GM19035 (cell line): ENCODE data around the gene NUDCD2.
"Not testable (repeated sequence)": the region's sequence is repeated elsewhere in the genome, so short reads cannot be mapped to it uniquely, and the experiment has no call there.

Experiments
- ATAC-seq: cut with Tn5 transposase; IDR thresholded peaks from one replicate; pipeline ENCODE4 v1.9.1; 2021; ENCODE audit not compliant: unreplicated experiment

Gene NUDCD2

DNA sequence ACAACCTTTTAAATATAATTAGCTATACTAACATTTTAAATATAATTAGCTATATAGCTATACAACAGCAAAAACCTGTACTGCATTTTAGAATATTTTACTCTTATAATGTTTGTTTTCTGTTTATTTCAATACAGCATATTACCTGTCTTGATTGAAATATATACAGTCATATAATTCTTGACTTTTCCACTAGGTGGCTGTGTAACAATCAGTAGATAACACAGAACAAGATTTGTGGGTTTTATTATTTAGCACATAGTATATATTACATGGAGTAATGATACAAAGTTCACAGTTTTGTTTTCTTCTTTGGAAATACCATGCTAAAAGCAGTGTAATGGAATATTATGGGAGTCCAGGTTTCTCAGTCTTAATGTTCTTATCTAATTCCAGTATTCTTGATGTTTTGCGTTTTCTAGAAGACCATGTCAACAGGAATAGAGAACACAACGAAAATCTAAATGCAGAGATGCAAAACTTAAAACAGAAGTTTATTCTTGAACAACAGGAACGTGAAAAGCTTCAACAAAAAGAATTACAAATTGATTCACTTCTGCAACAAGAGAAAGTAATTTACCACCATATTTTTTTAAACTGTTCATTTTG, 13.8 kb upstream of the NUDCD2 start:
- peak; percentile 86 for ATAC-seq

DNA sequence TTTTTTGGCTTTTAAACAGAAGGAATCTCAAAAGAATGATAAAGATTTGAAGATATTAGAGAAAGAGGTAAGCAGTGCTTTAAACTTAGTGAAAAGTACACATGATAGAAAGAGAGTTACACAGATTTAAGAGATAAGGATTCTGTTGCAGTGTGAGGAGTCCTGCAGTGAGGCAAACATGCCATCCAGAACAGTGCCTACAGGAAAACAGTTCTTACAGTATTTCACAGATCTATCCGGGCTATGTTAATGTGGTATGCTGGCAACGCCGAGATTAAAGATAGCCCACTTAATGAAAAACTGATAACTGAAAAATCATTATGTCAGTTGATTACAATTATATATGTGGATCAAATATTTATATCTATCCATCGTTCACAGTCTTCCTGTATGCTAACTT, 7.8 kb upstream of the NUDCD2 start:
- no peak for ATAC-seq

DNA sequence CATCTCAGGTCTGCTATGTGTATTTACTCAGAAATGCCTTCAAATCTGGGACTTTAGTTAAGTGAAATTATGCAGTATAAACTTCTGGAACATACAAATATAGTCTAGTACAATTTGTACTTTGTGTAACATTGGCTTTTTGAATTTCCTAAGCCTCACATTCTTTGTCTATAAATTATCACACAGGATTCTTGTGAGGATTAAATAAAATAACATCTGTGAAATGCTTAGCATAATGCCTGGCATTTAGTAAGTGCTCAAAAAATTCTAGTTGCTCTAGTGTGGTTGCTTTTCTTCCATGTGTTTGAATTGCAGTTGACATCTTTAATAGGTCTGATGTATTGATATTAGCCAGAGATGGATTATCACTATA, 3.1 kb upstream of the NUDCD2 start:
- ATAC-seq = no peak

DNA sequence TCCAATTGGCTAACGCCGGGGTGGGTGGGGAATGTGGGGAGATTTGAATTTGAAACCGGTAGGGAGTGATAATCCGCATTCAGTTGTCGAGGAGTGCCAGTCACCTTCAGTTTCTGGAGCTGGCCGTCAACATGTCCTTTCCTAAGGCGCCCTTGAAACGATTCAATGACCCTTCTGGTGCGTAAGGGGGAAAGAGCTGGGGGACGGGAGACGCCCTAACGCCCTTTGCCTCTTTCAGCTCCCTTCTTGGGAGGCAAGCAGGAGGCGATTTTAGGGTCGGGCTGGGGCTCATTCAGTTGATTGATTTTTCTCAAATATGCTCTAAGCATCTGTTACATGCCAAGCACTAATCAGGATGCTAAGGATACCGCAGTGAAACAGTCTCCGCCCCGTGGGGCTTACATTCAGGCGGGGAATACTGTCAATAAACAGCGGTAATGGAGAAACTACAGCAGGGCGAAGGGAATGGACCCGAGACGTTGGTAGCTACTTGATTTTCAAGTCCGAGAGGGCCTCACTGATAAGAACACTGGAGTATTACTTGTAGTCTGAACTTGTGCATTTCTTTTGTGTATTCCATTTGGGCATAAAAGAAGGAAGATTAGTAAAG, 765 bp upstream of the NUDCD2 start, which contains the start of gene HMMR:
HMMR (plus strand) TSS at position 71 of the 610 bp plus-strand sequence; CDS start at position 132, 61 bp downstream.
- no peak for ATAC-seq

DNA sequence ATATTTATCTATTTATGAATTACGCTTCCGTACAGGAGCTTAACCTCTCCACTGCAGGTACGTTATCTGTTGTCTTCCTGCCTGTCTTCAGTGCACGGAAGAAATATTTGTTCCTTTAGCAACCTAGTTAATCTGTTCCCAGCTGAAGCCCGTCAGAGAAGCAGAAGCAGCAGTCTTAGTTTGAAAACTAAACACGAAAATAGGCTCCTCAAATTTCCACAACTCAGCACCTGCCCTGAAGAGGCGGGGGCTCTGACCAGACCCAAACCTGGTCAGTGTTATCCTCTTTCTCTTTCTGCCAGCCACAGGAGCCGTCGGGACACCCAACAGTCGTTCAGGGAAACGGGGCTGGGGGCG, 462 bp downstream of the NUDCD2 start:
- peak; percentile 4 for ATAC-seq

DNA sequence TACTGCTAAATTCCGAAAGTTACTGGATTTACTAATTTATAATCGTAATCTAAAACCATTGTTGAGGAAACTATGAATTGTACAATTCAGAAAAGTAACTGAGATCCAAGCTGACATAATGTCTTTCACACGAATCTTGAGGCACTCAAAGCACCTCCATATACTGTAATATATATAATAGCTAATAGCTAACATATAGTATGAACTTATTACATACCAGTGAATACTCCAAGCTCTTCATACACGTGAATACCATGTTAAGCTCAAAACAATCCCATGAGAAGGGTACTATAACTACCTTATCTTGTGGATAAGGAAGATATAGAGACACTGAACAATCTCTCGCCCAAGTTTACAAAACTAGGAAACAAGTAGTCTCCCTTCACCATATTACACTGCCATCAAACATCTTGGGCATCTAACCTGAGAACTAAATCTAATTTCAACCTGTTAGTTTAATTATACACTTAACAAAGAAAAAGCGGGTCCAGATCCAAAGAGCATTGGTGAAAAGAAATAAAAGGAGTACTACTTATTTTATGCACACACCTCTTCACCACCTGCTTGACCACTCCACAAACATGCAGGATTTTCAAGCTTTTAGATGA, 1.0 kb downstream of the NUDCD2 start:
- no peak for ATAC-seq

DNA sequence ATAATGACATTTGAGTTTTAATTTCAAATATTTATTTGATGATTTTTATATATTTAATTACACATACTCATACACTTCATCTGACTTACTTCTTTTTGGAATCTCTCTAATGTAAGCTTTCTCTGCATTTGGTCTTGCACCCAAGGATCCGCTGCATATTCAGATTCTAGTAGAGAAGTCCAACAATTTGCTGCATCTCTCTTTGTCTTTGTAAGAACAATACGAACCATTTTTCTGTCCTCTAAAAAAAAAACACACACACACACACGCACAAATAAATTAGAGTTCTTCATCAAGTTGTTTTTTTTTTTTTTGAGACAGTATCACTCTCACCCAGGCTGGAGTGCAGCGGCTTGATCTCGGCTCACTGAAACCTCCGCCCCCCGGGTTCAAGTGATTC, 3.1 kb downstream of the NUDCD2 start:
- no peak for ATAC-seq

DNA sequence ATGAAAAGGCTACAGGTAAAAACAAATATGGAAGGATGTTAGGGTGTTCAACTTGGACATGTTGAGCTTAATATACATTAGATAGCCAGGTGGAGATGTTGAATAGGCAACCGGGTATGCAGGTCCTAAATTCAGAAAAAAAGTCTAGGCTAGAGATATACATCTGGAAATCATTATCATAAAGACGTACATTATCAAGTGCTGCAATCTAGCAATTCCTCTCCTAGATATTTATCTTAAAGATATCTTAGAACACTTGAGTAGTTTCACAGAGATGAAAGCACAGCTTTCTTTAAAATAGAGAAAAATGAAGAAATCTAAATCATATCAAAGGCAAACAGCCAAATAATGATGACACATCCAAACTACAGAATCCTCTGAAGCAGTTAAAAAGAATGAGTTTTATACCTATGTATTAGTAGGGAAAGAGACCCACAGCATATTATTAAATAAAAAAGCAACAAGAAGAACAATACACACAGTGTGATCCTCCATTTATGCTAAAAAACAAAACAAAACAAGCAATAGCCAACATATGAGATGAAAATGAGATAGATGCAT, 3.8 kb downstream of the NUDCD2 start:
- ATAC-seq = no peak

DNA sequence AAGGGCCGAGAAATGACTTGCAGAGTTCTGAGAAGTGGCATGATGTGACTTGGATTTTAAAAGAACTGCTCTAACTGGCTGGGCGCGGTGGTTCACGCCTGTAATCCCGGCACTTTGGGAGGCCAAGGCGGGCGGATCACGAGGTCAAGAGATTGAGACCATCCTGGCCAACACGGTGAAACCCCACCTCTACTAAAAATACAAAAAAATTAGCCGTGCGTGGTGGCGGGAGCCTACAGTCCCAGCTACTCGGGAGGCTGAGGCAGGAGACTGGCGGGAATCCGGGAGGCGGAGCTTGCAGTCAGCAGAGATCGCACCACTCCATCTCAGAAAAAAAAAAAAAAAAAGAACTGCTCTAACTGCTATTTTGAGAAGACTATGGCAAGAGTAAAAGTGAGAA, 4.5 kb downstream of the NUDCD2 start:
- ATAC-seq = not testable (repeated sequence)

DNA sequence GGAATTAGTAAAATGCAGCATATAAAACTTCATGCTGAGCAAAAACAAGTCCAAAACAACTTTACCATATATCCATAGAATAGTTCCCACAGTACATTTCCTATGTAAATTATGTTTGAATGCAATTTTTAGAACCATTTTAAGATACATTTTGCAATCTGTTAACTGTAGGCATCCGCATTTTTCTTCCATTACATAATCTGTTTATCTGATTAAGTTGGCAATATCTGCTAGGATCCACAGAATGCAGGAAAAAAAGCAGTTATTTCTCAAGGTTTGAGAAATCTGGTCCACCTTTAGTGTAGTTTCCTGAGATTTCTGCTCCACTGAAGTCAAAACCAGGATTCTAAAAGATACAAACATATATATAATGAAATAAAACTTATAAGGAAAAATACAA, 6.2 kb downstream of the NUDCD2 start:
- ATAC-seq = no peak

DNA sequence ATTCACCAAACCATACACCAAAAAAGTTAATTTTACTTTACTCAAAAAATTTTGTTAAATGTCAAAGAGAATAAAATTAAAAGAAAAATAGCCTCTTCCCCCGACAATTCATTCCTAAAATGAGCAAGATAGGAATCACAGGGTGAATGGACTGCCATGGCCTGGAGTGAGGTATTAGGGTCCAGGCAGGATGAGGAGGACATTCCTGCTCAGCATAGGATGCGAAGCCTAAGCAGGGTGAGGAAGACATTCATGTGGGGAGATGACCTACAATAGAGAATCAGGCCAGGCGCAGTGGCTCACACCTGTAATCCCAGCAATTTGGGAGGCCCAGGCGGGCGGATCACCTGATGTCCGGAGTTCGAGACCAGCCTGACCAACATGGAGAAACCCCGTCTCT, 8.4 kb downstream of the NUDCD2 start:
- ATAC-seq = no peak

DNA sequence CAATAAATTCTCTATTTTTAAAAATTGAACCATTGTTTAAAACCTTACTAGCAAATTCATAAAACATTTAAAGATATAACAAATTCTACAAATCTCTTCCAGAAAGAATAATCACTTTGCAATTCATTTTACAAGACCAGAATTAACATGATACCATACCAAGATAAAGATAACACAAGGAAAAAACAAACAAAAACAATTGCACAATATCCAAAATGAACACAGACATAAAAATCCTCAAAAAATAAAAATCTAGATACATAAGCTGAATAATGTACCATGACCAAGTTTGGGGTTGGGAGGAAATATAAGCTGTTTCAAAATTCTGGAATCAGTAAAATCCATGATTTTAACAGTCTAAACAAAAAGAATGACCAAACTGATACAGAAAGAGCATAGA, 11.4 kb downstream of the NUDCD2 start:
- ATAC-seq = no peak

DNA sequence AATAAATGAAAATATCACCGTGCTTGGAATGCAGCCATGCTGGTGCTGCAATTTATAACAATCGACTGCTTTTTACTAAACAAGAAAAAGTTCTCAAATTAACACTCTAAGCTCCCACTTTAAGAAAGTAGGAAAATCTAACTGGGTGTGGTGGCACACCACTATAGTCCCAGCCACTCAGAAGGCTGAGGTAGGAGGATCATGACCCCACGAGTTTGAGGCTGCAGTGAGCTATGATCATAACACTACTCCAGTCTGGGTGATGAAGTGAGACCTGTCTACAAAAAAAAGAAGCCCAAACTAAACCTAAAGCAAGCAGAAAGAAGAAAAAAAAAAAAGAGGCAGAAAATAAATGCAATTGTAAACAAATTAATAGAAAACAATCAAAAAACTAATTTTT, 12.0 kb downstream of the NUDCD2 start:
- no peak for ATAC-seq

DNA sequence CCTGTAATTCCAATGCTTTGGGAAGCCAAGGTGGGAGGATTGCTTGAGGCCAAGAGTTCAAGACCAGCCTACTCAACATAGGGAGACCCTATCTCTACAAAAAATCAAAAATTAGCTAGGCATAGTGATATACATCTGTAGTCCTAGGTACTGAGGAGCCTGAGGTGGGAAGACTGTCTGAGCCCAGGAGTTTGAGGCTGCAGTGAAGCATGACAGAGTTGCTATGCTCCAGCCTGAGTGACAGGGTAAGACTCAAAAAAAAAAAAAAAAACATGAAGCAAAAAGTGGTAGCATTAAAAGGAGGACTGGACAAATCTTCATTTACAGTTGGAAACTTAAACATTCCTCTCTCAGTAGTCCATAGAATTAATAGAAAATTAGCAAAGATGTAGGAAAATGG, 12.7 kb downstream of the NUDCD2 start:
- ATAC-seq = no peak

DNA sequence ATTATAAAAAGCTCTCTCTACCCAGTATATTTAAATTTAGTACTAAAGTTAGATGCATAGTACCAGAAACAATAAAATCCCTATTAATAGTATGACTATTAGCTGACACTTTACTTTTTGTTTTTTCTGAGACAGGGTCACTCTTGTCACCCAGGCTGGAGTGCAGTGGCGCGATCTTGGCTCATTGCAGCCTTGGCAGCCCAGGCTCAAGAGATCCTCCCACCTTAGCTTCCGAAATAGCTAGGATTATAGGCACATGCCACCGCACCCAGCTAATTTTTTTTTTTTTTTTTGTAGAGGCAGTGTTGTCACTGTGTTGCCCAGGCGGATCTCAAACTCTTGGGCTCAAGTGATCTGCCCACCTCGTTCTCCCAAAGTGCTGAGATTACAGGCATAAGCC, 14.6 kb downstream of the NUDCD2 start:
- ATAC-seq = no peak

DNA sequence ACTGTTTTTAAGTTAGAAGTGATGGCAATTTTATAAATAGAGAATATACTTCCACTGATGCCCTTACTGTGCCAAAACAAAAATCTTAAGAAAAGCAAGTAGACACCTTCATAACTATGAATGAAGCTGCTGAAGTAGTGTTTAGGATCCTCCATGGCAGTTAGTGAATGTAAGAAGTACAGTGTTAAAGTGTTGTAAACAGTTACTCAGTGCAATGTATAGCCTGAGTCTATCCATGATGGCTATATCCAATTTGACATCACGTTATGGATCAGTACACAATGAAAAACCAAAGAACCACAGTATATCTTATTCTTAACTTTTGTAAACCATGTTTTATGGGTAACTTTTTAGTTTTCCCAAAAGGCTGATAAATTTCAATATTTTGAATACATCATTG, 15.4 kb downstream of the NUDCD2 start:
- no peak for ATAC-seq

DNA sequence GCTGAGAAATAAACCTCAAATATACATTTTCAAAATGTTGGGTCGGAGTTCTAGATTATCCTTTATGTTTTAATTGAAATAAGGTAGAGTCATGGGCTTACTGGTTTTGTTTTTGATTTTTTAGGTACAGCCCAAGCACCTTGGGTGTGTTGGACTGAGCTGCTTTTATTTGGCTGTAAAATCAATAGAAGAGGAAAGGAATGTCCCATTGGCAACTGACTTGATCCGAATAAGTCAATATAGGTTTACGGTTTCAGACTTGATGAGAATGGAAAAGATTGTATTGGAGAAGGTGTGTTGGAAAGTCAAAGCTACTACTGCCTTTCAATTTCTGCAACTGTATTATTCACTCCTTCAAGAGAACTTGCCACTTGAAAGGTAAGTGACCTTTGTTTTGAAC, 18.9 kb downstream of the NUDCD2 start:
- no peak for ATAC-seq

DNA sequence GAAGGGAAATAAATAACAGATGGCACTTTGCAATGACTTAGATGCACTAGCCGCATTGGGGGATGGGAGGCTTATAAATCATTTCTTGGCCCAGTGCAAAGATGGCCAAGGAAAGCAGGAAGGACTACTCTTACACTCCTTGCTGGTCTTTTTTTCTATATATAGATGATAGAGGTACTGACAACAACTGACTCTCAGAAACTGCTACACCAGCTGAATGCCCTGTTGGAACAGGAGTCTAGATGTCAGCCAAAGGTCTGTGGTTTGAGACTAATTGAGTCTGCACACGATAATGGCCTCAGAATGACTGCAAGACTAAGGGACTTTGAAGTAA, 20.8 kb downstream of the NUDCD2 start:
- no peak for ATAC-seq

DNA sequence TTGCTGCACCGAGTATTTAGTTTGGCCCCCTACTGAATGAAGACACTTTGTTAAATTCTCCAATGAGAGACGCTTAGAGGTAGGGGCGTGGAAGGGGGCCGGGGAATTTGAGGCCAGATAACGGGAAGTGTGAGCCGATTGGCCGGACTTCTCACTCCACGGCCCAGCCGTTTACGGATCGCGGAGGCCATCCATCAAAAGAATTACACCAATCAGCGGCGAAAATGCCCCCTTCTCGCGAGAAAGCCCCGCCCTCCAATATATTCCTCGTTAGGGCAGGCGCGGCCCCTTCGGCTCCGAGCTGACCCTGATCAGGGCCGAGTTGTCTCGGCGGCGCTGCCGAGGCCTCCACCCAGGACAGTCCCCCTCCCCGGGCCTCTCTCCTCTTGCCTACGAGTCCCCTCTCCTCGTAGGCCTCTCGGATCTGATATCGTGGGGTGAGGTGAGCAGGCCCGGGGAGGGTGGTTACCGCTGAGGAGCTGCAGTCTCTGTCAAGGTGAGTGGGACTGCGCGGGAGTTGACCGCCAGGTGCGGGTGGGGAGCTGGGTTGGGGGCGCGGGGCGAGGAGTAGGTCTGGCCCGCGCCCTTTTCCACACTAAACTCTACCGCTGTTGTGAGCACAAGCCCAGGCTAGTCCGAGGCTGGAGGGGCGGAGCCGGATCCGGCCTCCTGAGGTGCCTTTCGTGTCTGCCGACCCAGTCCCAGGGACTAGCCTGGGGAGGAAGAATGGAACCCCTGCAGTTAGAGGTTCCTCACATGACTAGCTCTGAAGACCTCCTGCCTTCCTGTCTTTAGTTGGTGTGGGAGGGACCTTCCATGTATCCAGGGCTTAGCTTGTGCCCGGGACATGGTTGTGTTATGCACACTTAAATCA, 22.4 kb downstream of the NUDCD2 start, which contains the start of gene CCNG1:
CCNG1 (plus strand) TSS at position 287 of the 874 bp plus-strand sequence. CDS start 1,662 bp downstream, outside the sequence.
- ATAC-seq = peak; percentile 97

DNA sequence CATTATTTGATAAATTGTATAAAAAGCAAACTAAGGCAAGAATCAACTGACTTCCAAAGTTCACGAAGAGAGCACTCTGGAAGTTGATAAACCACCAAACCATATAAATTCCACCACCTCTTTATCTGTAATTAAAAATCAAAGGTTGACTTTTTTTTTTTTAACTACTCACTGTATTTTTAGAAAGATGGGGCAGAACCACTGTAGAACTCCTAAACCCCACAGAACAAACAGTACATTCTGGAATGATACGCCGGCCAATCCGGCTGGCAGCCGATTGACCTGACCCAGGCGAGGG, 22.9 kb downstream of the NUDCD2 start:
- no peak for ATAC-seq

DNA sequence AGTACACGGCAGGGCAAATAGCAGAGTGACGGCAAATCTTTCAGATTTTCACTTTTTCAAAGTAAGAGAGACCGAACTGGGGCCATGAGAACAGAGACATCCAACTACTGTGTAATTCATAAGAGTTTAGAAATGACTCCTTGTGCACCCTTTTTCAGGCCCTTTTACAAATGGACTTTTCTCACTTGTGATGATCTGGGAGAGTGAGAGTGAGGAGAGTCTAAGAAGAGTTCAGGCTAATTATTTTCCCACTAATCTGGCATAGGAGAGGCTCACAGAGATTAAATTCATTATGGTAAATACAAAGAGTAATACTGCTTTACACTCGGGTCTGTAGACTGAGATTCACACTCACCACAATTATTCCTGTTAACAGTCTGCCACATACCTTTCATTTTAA, 23.4 kb downstream of the NUDCD2 start:
- no peak for ATAC-seq

DNA sequence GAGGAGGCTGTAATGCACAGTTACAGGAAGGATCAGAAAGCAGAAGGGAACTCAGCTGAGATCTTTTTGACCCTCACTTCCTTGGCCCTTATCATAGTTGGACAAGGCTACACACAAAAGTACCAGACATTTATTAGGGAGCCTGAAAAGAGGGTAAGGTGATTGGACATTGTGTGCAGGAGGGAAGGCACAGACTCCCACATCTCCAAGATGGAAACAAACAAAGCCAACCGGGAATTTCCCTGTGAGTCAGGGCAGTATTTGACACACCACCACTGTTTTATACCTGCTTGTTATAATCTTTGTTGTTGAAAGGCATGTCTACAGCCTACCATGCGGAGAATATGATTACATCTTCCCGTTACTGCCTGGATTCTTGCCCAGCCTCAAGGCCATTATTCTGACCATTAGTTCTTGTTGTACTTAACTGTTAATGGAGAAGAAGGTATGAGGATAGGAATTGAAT, 25.5 kb downstream of the NUDCD2 start:
- no peak for ATAC-seq
